HG03159 (cell line): ENCODE measurements around the gene RTN4R.

Experiments
- ATAC-seq: cut with Tn5 transposase; IDR thresholded peaks from one replicate; pipeline ENCODE4 v1.9.1; 2021; ENCODE audit warnings: mild to moderate bottlenecking, moderate library complexity; ENCODE audit not compliant: unreplicated experiment

Gene RTN4R

DNA sequence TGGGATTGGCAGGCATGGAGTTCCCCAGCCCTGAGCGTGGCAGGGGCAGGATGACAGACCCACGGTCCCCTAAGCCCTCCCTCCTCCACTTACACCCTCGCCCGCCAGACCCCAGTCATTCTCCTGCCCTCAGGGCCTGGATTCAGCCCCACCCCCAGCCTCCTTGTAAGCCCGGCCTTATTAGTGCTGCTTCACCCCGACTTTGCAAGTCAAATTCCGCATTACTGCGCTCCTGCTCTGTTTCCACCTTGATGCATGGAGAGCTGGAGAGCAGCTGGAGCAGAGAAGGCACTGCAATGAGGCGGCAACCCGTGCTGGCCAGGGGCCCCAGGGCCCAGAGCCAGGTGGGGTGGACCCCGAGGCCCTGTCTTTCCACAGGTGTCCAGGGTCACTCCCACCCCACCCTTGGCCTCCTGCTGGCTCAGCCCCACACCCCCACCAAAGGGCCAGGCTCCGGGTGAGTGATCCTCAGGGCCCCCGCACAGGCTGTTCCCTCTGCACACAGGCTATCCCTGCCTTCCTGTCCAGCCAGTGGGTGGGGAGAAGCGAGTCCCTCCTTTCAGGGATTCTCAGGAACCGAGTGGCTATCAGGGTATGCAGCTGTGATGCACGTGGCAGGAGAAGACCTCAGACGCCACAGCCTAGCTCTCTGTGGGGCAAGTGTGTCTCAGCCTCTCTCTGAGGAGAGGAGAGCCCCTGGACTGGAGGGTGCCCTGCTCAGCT is 36.4 kb downstream of the RTN4R start:
- no peak for ATAC-seq

DNA sequence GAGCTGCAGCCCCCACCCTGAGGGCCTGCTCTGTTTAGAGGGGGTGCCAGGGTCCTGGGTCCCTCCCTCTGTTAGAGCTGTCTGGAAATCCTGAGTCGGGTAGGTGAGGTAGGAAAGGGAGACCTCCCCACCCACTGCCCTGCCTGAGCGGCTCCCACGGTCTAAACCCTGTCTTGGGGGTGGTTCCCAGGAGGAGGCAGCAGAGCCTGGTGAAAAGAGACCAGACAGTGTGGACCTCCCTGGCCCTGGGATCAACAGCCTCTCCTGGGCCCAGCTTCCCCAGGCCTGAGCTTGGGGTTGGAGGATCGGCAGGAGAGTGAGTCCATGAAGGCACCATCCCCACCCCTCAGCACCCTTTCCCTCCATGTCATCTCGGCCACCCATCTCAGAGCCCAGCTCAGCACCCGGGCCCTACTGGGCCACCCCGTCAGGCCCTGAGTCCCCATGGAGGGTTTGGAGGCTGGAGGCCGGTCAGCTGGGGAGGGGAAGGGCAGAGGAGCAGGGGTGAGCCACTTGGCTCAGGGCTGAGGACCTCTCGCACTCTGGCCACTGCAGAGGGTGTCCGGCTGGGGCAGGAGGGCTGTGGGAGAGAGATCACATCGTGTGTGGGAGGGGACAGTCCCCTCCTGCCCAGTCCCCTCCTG is 37.2 kb downstream of the RTN4R start:
- no peak for ATAC-seq

- ATAC-seq = no peak
Measured at GRCh38 chr22:20229916-20230775, 38.0 kb downstream of the RTN4R start.

GRCh38 chr22:20228939-20229272 is 39.2 kb downstream of the RTN4R start:
- ATAC-seq = no peak

DNA sequence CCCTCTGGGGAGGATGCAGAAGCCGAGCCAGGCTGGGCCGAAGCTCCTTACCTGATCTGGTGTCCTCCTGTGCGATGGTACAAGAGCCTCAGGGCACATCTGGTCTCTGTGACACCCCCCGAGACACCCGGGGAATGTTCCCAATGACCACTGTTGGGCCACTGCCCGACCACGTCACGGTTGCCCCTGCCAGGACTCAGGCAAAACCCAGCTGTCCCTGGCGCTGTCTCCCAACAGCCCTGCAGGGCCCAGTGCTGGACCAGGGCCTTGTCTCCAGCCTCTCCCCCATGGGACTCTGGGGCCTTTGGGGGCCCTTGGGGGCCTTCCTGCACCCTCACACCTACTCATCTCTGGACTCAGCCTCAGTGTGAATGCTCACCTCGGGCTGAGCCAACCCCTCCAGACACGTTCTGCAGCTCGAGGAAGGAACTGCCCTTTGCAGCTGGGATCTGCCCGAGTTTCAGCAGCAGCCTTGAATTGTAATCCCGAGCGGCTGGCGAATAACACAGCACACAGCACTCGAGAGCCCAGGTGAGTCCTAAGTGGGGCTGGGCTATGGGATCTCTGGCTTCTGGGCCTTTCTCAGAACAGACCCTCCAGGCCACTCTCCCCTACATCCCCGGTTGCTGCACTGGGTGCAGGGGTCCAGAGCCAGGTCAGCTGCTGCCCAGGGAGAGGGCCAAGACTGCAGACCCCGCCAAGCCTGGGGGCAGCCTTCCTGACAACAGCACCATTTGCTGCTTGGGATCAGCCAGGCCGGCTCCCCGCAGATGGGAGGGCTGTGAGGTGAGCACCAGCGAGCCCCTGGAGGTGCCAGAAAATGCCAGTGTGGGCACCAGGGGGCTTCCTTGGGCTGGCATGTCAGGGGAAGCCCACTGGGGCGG is 39.8 kb downstream of the RTN4R start:
- ATAC-seq = no peak

- ATAC-seq = no peak
Measured at GRCh38 chr22:20227363-20227762, 40.8 kb downstream of the RTN4R start.

DNA sequence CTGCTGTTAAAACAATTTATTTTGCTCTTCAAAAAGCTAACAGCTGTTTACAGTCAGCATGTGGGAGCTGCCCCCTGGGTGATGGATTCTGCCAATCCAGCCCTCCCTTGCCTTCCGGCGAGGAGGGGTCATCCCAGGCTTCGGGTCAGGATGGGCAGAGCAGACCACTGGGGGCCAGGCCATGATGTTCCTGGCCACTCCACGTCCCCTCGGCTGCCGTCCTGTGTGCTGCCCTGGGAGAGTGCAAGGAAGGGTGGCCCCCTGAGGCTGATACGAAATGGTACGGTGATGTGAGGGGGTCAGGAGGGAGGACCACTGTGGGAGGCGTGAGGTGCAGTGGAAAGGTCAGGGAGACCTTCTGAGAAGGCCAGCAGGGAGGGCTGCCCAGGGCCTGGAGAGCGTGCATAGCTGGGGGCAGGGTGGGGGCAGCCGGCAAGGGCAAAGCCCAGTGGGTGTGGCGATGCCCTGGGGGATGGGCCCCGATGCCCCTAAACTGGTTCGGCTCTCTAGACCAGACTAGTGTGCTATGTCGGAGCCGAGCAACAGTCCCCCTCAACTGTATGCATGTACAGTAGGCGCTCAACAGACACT is 41.3 kb downstream of the RTN4R start:
- no peak for ATAC-seq

DNA sequence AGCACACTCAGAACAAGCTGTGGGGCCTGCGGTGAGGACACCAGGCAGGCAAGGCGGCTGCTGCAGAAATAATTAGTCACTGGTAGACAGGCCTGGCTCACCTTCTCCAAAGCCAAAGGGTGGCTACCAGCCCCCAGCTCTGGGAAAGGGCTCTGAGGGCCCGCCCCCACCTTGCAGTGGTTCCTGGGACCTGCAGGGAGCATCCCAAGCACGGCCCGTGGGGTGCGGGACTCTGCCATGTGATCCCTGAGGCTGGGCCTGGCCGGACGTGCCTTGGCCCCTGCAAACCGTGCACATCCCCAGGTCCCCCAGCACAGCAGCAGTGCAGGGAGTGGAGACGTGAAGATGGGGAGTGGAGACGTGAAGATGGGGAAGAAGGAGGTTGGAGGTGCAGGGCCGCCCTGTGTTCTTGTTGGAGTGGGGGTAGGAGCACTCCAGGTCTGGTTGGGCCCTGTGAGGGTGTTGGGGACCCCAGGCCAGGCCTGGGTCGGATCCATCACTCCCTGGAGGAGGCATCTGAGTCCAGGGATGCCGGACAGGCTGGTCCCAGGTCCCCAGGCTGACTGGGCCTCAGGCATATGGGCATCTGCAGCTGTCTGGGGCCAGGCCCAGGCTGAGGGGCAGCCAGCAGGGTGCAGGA is 41.9 kb downstream of the RTN4R start:
- no peak for ATAC-seq

DNA sequence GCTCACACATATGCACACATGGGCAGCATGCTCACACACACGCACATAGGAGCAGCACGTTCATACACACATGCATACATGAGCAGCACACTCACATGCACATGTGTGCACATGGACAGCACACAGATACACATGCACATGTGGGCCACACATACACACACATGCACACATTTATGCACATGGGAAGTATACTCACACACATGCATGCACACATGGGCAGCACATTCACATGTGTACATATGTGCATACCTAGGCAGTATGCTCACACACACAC is 42.5 kb downstream of the RTN4R start:
- ATAC-seq = no peak

- ATAC-seq = no peak
Measured at GRCh38 chr22:20224917-20225692, 43.0 kb downstream of the RTN4R start.

DNA sequence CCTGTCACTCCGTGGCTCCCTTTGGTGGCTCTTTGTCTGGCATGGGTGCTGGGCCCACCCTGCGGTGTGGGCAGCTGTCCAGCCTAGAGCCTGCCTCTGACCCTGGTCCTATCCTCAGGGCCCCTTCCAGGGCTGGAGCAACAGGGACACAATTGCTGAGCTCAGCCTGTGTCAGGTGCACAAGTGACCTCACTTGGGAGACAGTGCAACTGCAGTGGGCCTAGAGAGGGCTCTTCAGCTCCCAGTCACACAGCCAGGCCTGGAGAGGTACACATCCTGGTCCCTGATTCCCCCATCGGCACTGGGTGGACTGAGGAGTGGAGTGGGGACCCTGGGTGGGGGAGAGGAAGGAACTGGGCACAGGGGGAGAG is 43.9 kb downstream of the RTN4R start:
- no peak for ATAC-seq

- no peak for ATAC-seq
Measured at GRCh38 chr22:20223421-20224255, 44.5 kb downstream of the RTN4R start.

DNA sequence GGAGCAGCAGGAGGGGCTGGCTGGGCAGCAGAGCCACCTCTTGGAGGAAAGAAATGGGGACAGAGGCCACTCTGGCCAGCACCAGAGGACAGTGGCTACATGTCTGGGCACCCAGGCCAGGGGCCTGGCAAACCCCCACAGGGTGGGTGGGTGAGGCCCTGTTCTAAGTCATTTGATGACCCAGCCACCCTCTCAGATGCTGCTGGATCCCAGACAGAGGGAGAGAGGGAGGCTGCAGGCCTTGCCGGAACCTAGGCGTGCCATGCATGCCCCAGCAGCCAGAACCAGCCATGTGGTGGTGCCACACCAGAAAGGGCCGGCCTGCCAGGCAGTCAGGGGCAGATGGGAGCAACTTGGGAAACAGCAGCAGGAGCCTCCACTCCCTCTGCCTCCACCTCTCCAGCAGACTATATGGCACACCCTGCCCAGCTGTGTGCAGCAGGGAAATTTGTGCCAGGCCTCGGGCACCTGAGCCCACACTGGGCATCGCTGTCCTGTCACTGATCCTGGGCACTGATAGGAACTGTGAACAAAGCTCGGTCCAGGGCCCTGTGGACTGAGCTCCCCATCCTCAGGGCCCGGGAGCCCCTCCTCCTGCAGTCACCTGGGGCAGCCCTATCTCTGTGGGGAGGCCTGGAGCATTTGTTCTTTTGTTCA is 45.2 kb downstream of the RTN4R start:
- no peak for ATAC-seq

- no peak for ATAC-seq
Measured at GRCh38 chr22:20221421-20222340, 46.4 kb downstream of the RTN4R start.

DNA sequence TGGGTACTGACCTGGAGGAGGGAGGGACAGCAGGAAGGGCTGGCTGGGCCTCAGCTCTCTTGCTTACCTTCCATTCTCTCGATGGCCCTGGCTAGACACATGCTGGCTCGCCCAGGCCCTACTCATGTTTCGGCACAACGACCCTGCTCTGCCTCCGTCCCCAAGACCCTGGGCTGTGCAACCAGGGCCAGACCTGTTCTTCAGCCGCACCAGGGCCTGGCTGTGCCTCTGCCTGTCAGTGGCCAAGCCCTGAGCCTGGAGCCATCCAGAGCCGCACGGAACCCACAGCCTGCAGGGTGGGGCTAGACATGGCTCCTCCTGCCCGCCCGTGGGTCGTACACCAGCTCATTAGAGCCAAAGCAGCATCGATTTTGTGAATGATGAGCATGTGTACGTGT is 47.5 kb downstream of the RTN4R start:
- no peak for ATAC-seq

GRCh38 chr22:20219667-20220628 is 48.2 kb downstream of the RTN4R start:
- no peak for ATAC-seq
